Progenitor cell of endocrine pancreas (in vitro differentiated cells): ENCODE data around the gene IKZF1. TPM values are rescaled to one million over a fixed set of nuclear protein-coding genes. Genes with fewer than 3 reads are reported as not detected.

Experiments used
- DNase-seq: peaks from one replicate; pipeline ENCODE4 v3.0.0; 2021; ENCODE audit warnings: low spot score; ENCODE audit not compliant: unreplicated experiment
- H3K27ac Mint-ChIP-seq: 2 replicates; pipeline ENCODE4 v1.8.0; 2021; ENCODE audit warnings: mild to moderate bottlenecking, moderate library complexity, mixed read lengths
- H3K27me3 Mint-ChIP-seq: 2 replicates; pipeline ENCODE4 v1.8.0; 2021; ENCODE audit warnings: mixed read lengths
- H3K36me3 Mint-ChIP-seq: 2 replicates; pipeline ENCODE4 v1.8.0; 2022; ENCODE audit warnings: mixed read lengths; ENCODE audit not compliant: insufficient read depth
- H3K4me1 Mint-ChIP-seq: 2 replicates; pipeline ENCODE4 v1.8.0; 2021; ENCODE audit warnings: low read depth, mixed read lengths
- H3K4me3 Mint-ChIP-seq: 2 replicates; pipeline ENCODE4 v1.8.0; 2021; ENCODE audit warnings: low read depth, mild to moderate bottlenecking, moderate library complexity, mixed read lengths
- H3K9me3 Mint-ChIP-seq: 2 replicates; pipeline ENCODE4 v1.8.0; 2021; ENCODE audit warnings: low read depth, mixed read lengths
- CTCF ChIP-seq: fragments of 200-600 bp; sonication (generic); IDR thresholded peaks from one replicate; pipeline ENCODE4 v1.5.0; 2021; ENCODE audit warnings: antibody characterized with exemption, mild to moderate bottlenecking; ENCODE audit not compliant: unreplicated experiment
- total RNA-seq: library from RNA; stranded (reverse); gene quantifications from 2 replicates; pipeline ENCODE4 v1.2.1, GENCODE V29; 2021

The IKZF1 gene
- total RNA-seq, 1 donor from 2014 or later = 0.36 TPM

- no peak for TF ChIP-seq CTCF
- no peak overlapping the region for H3K27ac Mint-ChIP-seq
- H3K27me3 Mint-ChIP-seq = peaks cover 21% of the 10 kb centered on the region
- no peaks in the 10 kb centered on the region for H3K36me3 Mint-ChIP-seq
- H3K4me1 Mint-ChIP-seq = no peaks in the 10 kb centered on the region
- H3K9me3 Mint-ChIP-seq = no peaks in the 10 kb centered on the region
- no peak for DNase-seq
- H3K4me3 Mint-ChIP-seq = no peak overlapping the region
Observed at GRCh38 chr7:50292763-50293162, 11.8 kb upstream of the IKZF1 start.

- TF ChIP-seq CTCF = no peak
- no peaks in the 10 kb centered on the region for H3K4me1 Mint-ChIP-seq
- no peaks in the 10 kb centered on the region for H3K9me3 Mint-ChIP-seq
- DNase-seq = no peak
- H3K27me3 Mint-ChIP-seq = peaks cover 24% of the 10 kb centered on the region
- no peak overlapping the region for H3K4me3 Mint-ChIP-seq
- H3K36me3 Mint-ChIP-seq = no peaks in the 10 kb centered on the region
- H3K27ac Mint-ChIP-seq = no peak overlapping the region
Observed at GRCh38 chr7:50293509-50294179, 10.9 kb upstream of the IKZF1 start.

- Mint-ChIP-seq H3K4me3 (no peak overlapping the region), H3K27ac (no peak overlapping the region), H3K9me3 (no peaks in the 10 kb centered on the region), H3K36me3 (no peaks in the 10 kb centered on the region), H3K27me3 (peaks cover 35% of the 10 kb centered on the region), H3K4me1 (no peaks in the 10 kb centered on the region)
- no peak for TF ChIP-seq CTCF
- no peak for DNase-seq
Observed at GRCh38 chr7:50295133-50295532, 9.4 kb upstream of the IKZF1 start.

GRCh38 chr7:50296799-50297198 lies 7.7 kb upstream of the IKZF1 start:
- H3K27ac Mint-ChIP-seq = no peak overlapping the region
- no peak for TF ChIP-seq CTCF
- DNase-seq = no peak
- H3K9me3 Mint-ChIP-seq = no peaks in the 10 kb centered on the region
- H3K4me3 Mint-ChIP-seq = no peak overlapping the region
- H3K27me3 Mint-ChIP-seq = peaks cover 52% of the 10 kb centered on the region
- no peaks in the 10 kb centered on the region for H3K36me3 Mint-ChIP-seq
- no peaks in the 10 kb centered on the region for H3K4me1 Mint-ChIP-seq

GRCh38 chr7:50298811-50299562 lies 5.5 kb upstream of the IKZF1 start:
- H3K4me3 Mint-ChIP-seq = no peak overlapping the region
- H3K4me1 Mint-ChIP-seq = no peaks in the 10 kb centered on the region
- no peaks in the 10 kb centered on the region for H3K36me3 Mint-ChIP-seq
- H3K27ac Mint-ChIP-seq = no peak overlapping the region
- peaks cover 66% of the 10 kb centered on the region for H3K27me3 Mint-ChIP-seq
- no peaks in the 10 kb centered on the region for H3K9me3 Mint-ChIP-seq
- TF ChIP-seq CTCF = no peak
- DNase-seq = no peak
